MM.1S (cell line): ENCODE results near the gene FASTKD3.

ENCODE experiments used
- DNase-seq: peaks from one replicate; pipeline ENCODE4 v3.0.0-alpha.2; 2015
- H2AFZ ChIP-seq: fragments of 300-600 bp; sonication (generic); 2 replicates; pipeline ENCODE4 v1.6.0; 2016; ENCODE audit warnings: antibody characterized with exemption, low read length
- H3F3A ChIP-seq: fragments of 300-600 bp; sonication (generic); 2 replicates; pipeline ENCODE4 v1.6.1; 2016; ENCODE audit warnings: mild to moderate bottlenecking, antibody characterized with exemption, low read length, moderate library complexity, mixed read lengths; ENCODE audit not compliant: insufficient read depth
- H3K27ac ChIP-seq: fragments of 300-600 bp; sonication (generic); 2 replicates; pipeline ENCODE4 v1.5.1; 2016; ENCODE audit warnings: mild to moderate bottlenecking, low read length
- H3K27me3 ChIP-seq: fragments of 300-600 bp; sonication (generic); replicated peaks from 2 replicates; pipeline ENCODE4 v1.6.0; 2016; ENCODE audit warnings: low read length; ENCODE audit not compliant: insufficient read depth
- H3K36me3 ChIP-seq: fragments of 300-600 bp; sonication (generic); replicated peaks from 2 replicates; pipeline ENCODE4 v1.6.1; 2016; ENCODE audit warnings: mild to moderate bottlenecking, low read length, mixed read lengths; ENCODE audit not compliant: insufficient read depth
- H3K4me1 ChIP-seq: fragments of 300-600 bp; sonication (generic); 2 replicates; pipeline ENCODE4 v1.6.1; 2016; ENCODE audit warnings: low read length, mixed read lengths
- H3K4me2 ChIP-seq: fragments of 300-600 bp; sonication (generic); 2 replicates; pipeline ENCODE4 v1.6.0; 2016; ENCODE audit warnings: low read depth, low read length
- H3K4me3 ChIP-seq: fragments of 300-600 bp; sonication (generic); 2 replicates; pipeline ENCODE4 v1.5.1; 2016; ENCODE audit warnings: low read length, mixed read lengths
- H3K79me2 ChIP-seq: fragments of 300-600 bp; sonication (generic); 2 replicates; pipeline ENCODE4 v1.6.1; 2016; ENCODE audit warnings: mixed run types, low read length, mixed read lengths
- H3K9ac ChIP-seq: fragments of 300-600 bp; sonication (generic); 2 replicates; pipeline ENCODE4 v1.6.1; 2016; ENCODE audit warnings: low read length, mixed read lengths
- H3K9me2 ChIP-seq: fragments of 300-600 bp; sonication (generic); replicated peaks from 2 replicates; pipeline ENCODE4 v1.6.1; 2016; ENCODE audit warnings: mild to moderate bottlenecking, low read length, mixed read lengths; ENCODE audit not compliant: insufficient read depth
- H3K9me3 ChIP-seq: fragments of 300-600 bp; sonication (generic); replicated peaks from 2 replicates; pipeline ENCODE4 v1.6.1; 2016; ENCODE audit warnings: mild to moderate bottlenecking, low read length, mixed read lengths; ENCODE audit not compliant: insufficient read depth
- H4K20me1 ChIP-seq: fragments of 300-600 bp; sonication (generic); 2 replicates; pipeline ENCODE4 v1.6.1; 2016; ENCODE audit warnings: mild to moderate bottlenecking, low read length, moderate library complexity, mixed read lengths; ENCODE audit not compliant: insufficient read depth
- CTCF ChIP-seq: fragments of 300-600 bp; sonication (generic); IDR thresholded peaks from 2 replicates; pipeline ENCODE4 v1.5.1; 2016; ENCODE audit warnings: antibody characterized with exemption, low read length, mixed read lengths
- EZH2 ChIP-seq: fragments of 300-600 bp; sonication (generic); optimal IDR thresholded peaks from 2 replicates; pipeline ENCODE3; 2017; ENCODE audit warnings: low read depth, mild to moderate bottlenecking, antibody characterized with exemption, low read length, mixed read lengths
- EZH2phosphoT487 ChIP-seq: fragments of 300-600 bp; sonication (generic); IDR thresholded peaks from 2 replicates; pipeline ENCODE4 v1.6.1; 2018; ENCODE audit warnings: antibody characterized with exemption, low read length

Gene FASTKD3

GRCh38 chr5:7856855-7857254, 12.0 kb downstream of the FASTKD3 start:
- H3K9me2 ChIP-seq: no peaks in the 10 kb centered on the region
- no peak overlapping the region for H3K4me2 ChIP-seq
- H3K27ac ChIP-seq: no peak overlapping the region
- H3F3A ChIP-seq: peaks cover 8% of the 10 kb centered on the region; the same call in 1 of the 2 replicates
- peaks cover 20% of the 10 kb centered on the region for H3K4me1 ChIP-seq
- TF ChIP-seq EZH2phosphoT487 (no peak), EZH2 (no peak), CTCF (peak; percentile 72)
- H3K9ac ChIP-seq: no peak overlapping the region
- no peaks in the 10 kb centered on the region for H3K27me3 ChIP-seq
- no peak overlapping the region for H2AFZ ChIP-seq
- no peaks in the 10 kb centered on the region for H3K9me3 ChIP-seq
- peaks cover 10% of the 10 kb centered on the region; the same call in 1 of the 2 replicates for H3K36me3 ChIP-seq
- no peak overlapping the region for H3K4me3 ChIP-seq
- no peaks in the 10 kb centered on the region for H3K79me2 ChIP-seq
- H4K20me1 ChIP-seq: no peaks in the 10 kb centered on the region
- DNase-seq: peak; percentile 67

GRCh38 chr5:7855611-7856010, 13.2 kb downstream of the FASTKD3 start:
- Histone ChIP-seq H3K9ac (no peak overlapping the region), H3F3A (peaks cover 8% of the 10 kb centered on the region; the same call in 1 of the 2 replicates), H3K27me3 (no peaks in the 10 kb centered on the region), H3K27ac (no peak overlapping the region), H3K36me3 (peaks cover 6% of the 10 kb centered on the region; the same call in 1 of the 2 replicates), H3K9me3 (no peaks in the 10 kb centered on the region), H3K79me2 (no peaks in the 10 kb centered on the region), H3K4me2 (no peak overlapping the region), H2AFZ (no peak overlapping the region), H4K20me1 (no peaks in the 10 kb centered on the region), H3K4me1 (peaks cover 20% of the 10 kb centered on the region), H3K9me2 (no peaks in the 10 kb centered on the region), H3K4me3 (no peak overlapping the region)
- no peak for DNase-seq
- TF ChIP-seq EZH2 (no peak), EZH2phosphoT487 (no peak), CTCF (no peak)

GRCh38 chr5:7852988-7853387, 15.8 kb downstream of the FASTKD3 start:
- no peaks in the 10 kb centered on the region for H4K20me1 ChIP-seq
- H3K4me2 ChIP-seq: no peak overlapping the region
- no peak overlapping the region for H3K4me3 ChIP-seq
- H3K4me1 ChIP-seq: peaks cover 4% of the 10 kb centered on the region
- H3K27me3 ChIP-seq: no peaks in the 10 kb centered on the region
- H3K79me2 ChIP-seq: no peaks in the 10 kb centered on the region
- no peak overlapping the region for H3K9ac ChIP-seq
- H3K9me2 ChIP-seq: no peaks in the 10 kb centered on the region
- no peak for DNase-seq
- no peak overlapping the region for H2AFZ ChIP-seq
- no peaks in the 10 kb centered on the region for H3K9me3 ChIP-seq
- no peaks in the 10 kb centered on the region for H3K36me3 ChIP-seq
- H3F3A ChIP-seq: no peaks in the 10 kb centered on the region
- no peak overlapping the region for H3K27ac ChIP-seq
- no peak for TF ChIP-seq EZH2phosphoT487
- no peak for TF ChIP-seq EZH2
- TF ChIP-seq CTCF: no peak
